ENCODE data around the gene ANAPC5.
"Not testable (repeated sequence)": the region's sequence is repeated elsewhere in the genome, so short reads cannot be mapped to it uniquely, and the experiment has no call there.

Gene ANAPC5

DNA sequence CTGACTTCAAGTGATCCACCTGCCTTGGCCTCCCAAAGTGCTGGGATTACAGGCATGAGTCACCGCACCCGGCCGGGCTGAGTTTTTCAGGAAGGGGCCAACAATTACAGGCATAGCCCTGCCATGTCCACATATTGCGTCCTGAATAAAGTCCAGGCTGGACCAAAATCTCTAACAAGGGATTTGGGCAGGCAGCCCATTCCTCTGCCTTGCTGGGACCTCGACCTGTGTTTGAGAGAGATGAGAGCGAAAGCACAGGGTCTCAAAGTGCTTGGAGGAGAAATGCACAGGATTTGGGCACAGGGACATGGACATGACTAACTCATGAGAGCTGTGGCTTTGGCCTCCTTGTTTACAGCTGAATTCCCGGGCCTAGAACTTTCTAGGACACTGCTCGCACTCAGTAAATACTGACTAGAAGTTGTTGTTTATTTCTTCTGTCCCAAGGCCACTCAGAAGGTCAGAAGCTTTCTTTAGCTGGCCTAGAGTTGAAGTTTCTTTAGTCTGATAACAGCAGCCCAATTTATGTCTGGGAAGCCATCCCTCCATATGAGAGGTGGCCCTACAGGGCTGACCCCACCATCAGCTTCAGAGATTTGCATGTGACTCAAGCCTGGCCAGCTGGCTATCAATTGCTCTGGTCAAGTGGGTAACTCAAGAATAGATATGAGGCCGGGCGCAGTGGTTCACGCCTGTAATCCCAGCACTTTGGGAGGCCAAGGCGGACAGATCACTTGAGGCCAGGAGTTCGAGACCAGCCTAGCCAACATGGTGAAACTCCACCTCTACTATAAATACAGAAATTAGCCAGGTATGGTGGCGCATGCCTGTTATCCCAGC, 67.4 kb downstream of the ANAPC5 start:
- no peak for DNase-seq

DNA sequence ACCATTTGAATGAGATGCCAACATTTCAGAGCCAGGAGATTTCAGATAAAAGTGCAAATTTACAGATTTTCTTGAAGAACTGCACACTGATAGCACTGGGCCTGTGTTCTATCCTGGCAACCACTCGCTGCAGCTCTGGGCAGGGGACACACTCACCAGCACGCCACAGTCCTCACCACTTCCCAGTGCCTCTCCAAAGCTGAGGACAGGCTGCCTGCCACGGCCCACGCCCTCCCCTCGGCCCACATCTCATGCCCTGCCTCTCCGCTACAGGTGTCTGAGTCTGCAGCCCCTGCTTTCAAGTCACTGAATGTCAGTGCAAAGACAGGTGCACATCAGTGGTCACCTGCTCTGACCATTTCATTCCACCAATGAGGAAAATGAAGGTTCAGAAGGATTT, 68.4 kb downstream of the ANAPC5 start:
- DNase-seq, result no peak

DNA sequence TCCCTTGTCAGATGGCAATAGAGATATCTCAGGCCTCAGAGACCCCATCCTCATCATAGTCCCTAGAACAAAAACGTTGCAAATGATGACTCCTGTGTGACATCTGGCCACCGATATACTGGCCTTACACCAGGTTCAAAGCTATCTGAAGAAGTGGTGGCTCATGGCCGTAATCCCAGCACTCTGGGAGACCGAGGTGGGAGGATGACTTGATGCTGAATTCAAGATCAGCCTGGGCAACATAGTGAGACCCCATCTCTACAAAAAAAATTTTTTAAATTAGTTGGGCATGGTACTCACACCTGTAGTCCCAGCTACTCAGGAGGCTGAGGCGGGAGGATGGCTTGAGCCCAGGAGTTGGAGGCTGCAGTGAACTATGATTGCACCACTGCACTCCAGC, 68.8 kb downstream of the ANAPC5 start:
- DNase-seq, result no peak

DNA sequence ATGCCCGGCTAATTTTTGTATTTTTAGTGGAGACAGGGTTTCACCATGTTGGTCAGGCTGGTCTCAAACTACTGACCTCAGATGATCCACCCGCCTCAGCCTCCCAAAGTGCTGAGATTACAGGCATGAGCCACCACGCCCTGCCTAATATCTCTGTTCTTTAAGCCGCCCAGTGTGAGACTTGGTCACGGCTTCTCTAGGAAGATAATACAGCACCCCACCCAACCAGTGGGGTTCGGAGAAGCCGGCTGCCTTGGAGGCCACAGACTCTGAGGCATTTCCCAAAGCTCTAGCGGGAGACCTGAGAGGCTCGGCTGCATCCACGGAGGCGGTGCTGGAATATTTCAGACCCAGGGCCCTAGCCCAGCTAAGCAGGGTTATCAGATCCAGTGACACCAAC, 69.3 kb downstream of the ANAPC5 start:
- DNase-seq, result not testable (repeated sequence)

- DNase-seq, result no peak
Observed at GRCh38 chr12:121282072-121282742, 70.0 kb downstream of the ANAPC5 start.

DNA sequence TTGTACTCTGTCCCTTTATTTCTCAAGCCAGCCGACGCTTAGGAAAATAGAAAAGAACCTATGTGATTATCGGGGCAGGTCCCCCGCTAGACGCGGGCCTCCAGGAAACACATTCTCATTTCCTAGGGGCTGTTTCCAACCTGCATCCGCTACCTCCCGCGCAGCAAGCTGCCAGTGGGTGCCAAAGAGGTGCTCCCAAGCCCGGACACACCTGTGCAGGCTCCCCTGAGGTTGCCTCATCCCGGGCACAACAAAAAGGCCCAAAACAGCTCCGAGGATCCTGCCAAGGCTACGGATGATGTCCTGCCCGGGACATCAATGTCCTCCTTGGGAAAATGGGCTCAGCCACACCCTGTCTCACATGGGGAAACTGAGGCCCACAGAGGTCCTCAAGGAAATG, 71.1 kb downstream of the ANAPC5 start:
- DNase-seq, result not testable (repeated sequence)

DNA sequence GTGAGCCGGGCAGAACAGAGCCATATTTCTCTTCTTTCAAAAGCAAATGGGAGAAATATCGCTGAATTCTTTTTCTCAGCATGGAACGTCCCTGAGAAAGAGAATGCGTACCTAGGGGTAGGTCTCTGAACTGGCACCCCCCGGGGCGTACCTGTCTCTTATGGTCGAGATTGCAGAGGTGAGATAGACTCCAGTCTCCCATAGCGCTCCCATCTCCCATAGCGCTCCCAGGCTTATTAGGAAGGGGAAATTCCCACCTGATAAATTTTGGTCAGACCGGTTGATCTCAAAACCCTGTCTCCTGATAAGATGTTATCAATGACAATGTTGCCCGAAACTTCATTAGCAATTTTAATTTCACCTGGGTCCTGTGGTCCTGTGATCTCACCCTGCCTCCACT, 71.7 kb downstream of the ANAPC5 start:
- DNase-seq, result not testable (repeated sequence)

DNA sequence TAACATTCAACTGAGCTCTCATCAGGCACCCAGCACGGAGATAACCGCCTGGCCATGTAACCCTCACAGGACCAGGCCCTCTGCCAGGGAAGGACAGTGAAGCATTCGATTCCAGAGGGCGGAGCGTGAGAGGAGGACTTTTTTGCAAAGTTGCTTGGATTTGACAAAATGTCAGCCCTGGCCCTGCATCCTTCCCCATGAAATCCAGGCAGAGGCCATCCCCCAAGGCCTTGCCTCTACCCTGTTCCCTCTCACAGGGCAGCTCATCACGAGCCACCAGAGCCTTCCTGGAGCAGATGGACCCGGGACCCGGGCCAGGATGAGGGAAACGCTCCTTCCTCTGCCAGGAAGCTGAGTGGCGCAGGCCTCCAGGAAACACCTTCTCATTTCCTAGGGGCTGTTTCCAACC, 72.7 kb downstream of the ANAPC5 start:
- DNase-seq, result no peak

DNA sequence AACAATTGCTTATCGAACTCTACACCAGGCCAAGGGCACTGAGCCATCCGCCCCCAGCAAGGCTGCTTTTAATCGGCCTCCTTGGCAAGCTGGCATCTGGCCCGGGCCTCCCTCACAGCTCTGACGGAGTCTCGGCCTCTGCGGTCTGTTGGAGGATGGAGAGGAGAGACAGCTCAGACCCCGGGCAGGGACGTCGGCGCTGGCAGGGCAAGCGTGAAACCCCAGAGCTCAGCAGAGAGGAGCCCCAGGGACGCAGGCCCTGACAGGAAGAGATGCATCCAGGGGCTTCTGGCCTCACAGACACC, 73.2 kb downstream of the ANAPC5 start:
- no peak for DNase-seq

- DNase-seq, result no peak
Observed at GRCh38 chr12:121278169-121279070, 73.8 kb downstream of the ANAPC5 start.

DNA sequence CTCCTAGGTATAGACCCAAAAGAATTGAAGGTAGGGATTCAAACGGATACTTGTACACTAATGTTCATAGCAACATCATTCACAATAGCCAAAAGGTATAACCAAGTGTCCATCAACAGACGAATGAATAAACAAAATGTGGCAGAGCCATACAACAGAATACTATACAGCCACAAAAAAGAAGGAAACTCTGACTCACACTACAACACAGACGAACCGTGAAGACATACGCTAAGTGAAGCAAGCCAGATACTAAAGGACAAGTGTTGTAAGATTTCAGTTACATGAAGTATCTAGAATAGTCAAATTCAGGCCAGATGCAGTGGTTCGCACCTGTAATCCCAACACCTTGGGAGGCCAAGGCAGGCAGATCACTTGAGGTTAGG, 74.8 kb downstream of the ANAPC5 start:
- DNase-seq, result no peak

- no peak for DNase-seq
Observed at GRCh38 chr12:121274036-121274763, 78.0 kb downstream of the ANAPC5 start.

- DNase-seq, result no peak
Observed at GRCh38 chr12:121273364-121273896, 78.8 kb downstream of the ANAPC5 start.

DNA sequence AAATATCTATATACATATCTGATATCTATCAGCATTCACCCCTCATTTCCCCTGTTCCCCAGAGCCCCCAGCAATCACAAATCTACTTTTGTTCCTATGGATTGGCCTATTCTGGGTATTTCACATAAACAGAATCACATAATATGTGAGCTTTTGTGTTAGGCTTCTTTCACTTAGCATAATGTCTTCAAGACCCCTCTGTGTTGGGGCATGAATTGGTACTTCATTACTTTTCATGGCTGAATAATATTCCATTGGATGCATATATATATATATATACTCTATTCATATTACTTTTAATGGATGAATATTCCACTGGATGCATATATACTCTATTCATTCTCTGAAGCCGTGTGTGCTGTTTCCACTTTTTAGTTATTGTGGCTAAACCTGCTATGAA, 84.4 kb downstream of the ANAPC5 start:
- no peak for DNase-seq

- DNase-seq, result no peak
Observed at GRCh38 chr12:121264951-121265515, 87.2 kb downstream of the ANAPC5 start.

DNA sequence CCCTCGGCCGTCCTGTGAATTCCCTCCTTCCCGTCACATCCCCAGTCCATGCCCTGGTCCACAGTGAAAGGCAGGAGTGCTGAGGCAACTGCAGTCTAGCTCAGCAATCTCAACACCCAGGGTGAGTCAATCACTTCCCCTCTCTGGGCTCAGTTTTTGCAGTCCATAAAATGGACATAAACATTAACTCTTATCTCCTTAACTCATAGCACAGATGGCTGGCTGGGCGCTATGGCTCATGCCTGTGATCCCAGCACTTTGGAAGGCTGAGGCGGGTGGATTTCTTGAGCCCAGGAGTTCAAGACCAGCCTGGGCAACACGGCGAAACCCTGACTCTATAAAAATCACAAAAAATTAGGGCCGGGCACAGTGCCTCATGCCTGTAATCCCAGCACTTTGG, 88.1 kb downstream of the ANAPC5 start:
- DNase-seq, result no peak

DNA sequence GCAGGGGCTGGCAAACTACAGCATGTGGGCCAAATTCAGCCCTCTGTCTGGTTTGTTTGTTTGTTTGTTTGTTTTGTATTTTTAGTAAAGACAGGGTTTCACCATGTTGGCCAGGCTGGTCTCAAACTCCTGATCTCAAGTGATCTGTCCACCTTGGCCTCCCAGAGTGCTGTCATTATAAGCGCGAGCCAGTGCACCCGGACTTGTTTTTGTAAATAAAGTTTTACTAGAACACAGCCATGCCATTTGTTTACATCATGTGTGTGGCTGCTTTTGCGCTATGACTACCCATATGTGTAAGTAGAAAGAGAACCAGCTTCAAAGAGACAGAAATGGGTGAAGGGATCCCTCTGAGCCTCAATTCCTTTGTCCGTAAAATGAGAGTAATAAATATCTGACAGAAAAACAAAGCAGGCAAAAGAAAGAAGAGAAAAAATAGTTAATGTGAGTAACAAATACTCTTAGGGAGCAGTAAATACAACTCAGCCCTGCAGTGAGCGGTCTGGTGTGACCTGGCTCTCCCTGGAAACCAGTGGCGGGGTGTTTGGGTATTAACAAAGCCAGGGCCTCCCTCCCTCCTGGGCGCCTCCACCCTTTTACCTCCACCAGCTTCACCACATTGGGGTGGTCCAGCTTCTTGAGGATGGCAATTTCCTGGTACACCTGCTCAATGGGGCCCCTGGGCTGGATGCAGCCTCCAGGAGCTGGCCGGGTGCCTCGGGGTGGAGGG, 88.8 kb downstream of the ANAPC5 start:
- DNase-seq, result no peak

DNA sequence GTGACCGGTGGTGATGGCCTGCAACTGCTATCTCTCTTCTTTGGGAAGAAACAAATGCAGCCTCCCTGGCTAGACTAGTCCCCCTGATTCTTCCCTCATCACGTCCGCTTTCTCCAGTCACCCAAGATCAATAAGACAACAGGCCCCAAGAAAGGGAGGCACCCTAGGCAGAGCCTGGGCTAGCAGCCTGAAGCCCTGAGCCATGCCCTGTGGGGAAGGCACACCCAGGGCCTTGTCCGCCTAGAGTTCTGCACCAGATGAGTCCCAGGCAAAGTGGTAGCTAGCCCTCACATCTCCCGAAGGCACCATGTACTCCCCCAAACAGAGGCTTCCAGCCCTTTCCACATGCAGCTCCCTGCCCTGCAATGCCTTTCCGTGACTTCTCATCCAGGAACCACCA, 90.8 kb downstream of the ANAPC5 start:
- no peak for DNase-seq

- DNase-seq, result no peak
Observed at GRCh38 chr12:121260091-121260490, 92.1 kb downstream of the ANAPC5 start.

GRCh38 chr12:121259074-121259473, 93.1 kb downstream of the ANAPC5 start:
- DNase-seq, result no peak

All from NCI-H1436 (cell line).